Left ventricle myocardium inferior (tissue), 1 donor: ENCODE measurements around the gene STOX1. TPM values are rescaled to one million over a fixed set of nuclear protein-coding genes. Genes with fewer than 3 reads are reported as not detected.

ENCODE experiments used
- DNase-seq: peaks from one replicate; pipeline ENCODE4 v3.0.0-alpha.2; 2020
- H3K27ac ChIP-seq: fragments of 200-600 bp; replicated peaks from 2 replicates; pipeline ENCODE4 v1.8.0; 2021
- H3K27me3 ChIP-seq: fragments of 200-600 bp; 2 replicates; pipeline ENCODE4 v1.8.0; 2021; ENCODE audit warnings: low read depth
- H3K36me3 ChIP-seq: fragments of 200-600 bp; 2 replicates; pipeline ENCODE4 v1.8.0; 2021
- H3K4me1 ChIP-seq: fragments of 200-600 bp; 2 replicates; pipeline ENCODE4 v1.8.0; 2021
- H3K4me3 ChIP-seq: fragments of 200-600 bp; 2 replicates; pipeline ENCODE4 v1.8.0; 2021; ENCODE audit warnings: mild to moderate bottlenecking, moderate library complexity
- H3K9me3 ChIP-seq: fragments of 200-600 bp; replicated peaks from 2 replicates; pipeline ENCODE4 v1.8.0; 2021
- intact Hi-C: fragments of 100-400 bp; cut with micrococcal nuclease; formaldehyde crosslinking; loops from one replicate; pipeline ENCODE4 v1.11.0; 2022
- total RNA-seq: library from RNA; stranded (reverse); fragmentation: NEBNext Ultra II Directional; extraction: Animal tissue kit (Norgen Biotek cat#: 25700); gene quantifications from one replicate; pipeline ENCODE4 v1.2.1, GENCODE V29; 2021
- TF ChIP-seq, protein P1 (sequence below): fragments of 200-600 bp; IDR thresholded peaks from 2 replicates; pipeline ENCODE4 v1.8.0; 2021; ENCODE audit warnings: antibody characterized with exemption, mild to moderate bottlenecking, borderline replicate concordance
- donor health status: DM: no; HTN: yes; CAD: no; lungs with severe emphysema.

Gene STOX1
- total RNA-seq, 1 donor from 2014 or later, result 0.33 TPM

- no peaks in the 10 kb centered on the region for H3K36me3 ChIP-seq
- DNase-seq, result no peak
- H3K4me1 ChIP-seq, result peaks cover 10% of the 10 kb centered on the region
- no peaks in the 10 kb centered on the region for H3K9me3 ChIP-seq
- peak overlapping the region; percentile 68 for H3K27ac ChIP-seq
- no peak overlapping the region for H3K4me3 ChIP-seq
- TF ChIP-seq, protein P1, sequence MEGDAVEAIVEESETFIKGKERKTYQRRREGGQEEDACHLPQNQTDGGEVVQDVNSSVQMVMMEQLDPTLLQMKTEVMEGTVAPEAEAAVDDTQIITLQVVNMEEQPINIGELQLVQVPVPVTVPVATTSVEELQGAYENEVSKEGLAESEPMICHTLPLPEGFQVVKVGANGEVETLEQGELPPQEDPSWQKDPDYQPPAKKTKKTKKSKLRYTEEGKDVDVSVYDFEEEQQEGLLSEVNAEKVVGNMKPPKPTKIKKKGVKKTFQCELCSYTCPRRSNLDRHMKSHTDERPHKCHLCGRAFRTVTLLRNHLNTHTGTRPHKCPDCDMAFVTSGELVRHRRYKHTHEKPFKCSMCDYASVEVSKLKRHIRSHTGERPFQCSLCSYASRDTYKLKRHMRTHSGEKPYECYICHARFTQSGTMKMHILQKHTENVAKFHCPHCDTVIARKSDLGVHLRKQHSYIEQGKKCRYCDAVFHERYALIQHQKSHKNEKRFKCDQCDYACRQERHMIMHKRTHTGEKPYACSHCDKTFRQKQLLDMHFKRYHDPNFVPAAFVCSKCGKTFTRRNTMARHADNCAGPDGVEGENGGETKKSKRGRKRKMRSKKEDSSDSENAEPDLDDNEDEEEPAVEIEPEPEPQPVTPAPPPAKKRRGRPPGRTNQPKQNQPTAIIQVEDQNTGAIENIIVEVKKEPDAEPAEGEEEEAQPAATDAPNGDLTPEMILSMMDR, result no peak
- H3K27me3 ChIP-seq, result no peaks in the 10 kb centered on the region
- intact Hi-C loops, result no loop called here
Observed at GRCh38 chr10:68871105-68871711, 43.9 kb downstream of the STOX1 start.

DNA sequence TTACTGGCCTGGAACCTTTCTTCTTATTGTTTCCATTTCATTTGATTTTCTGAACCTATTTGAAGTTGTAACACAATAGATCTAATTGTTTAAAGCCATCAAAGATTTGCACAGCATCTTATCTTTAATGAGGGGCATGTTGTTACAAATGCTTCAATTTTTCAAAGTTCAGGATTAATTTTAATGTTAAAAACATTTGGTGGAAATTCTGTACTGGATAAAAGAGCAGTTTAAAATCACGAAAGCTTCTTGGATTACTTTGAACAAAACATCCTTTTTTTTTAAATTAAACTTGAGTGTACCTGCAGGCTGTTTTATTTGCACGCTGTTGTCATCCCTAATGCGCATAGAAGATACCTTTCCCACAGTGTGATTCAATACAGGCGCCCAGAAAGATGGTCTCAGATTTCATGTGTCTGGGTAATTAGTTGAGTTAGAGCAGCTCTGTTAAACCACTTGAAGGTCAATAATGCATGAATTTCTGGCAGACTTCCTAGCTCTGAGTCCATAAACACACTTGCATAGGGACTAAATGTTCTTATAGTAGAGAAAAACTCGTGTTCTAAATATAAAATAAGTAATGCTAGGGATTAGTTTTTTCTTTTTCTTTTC, 44.5 kb downstream of the STOX1 start:
- intact Hi-C loops, result no loop called here
- TF ChIP-seq, protein P1, result no peak
- DNase-seq, result no peak
- Histone ChIP-seq H3K9me3 (no peaks in the 10 kb centered on the region), H3K36me3 (no peaks in the 10 kb centered on the region), H3K4me1 (peaks cover 10% of the 10 kb centered on the region), H3K27me3 (no peaks in the 10 kb centered on the region), H3K27ac (peak overlapping the region; percentile 76), H3K4me3 (no peak overlapping the region)

DNA sequence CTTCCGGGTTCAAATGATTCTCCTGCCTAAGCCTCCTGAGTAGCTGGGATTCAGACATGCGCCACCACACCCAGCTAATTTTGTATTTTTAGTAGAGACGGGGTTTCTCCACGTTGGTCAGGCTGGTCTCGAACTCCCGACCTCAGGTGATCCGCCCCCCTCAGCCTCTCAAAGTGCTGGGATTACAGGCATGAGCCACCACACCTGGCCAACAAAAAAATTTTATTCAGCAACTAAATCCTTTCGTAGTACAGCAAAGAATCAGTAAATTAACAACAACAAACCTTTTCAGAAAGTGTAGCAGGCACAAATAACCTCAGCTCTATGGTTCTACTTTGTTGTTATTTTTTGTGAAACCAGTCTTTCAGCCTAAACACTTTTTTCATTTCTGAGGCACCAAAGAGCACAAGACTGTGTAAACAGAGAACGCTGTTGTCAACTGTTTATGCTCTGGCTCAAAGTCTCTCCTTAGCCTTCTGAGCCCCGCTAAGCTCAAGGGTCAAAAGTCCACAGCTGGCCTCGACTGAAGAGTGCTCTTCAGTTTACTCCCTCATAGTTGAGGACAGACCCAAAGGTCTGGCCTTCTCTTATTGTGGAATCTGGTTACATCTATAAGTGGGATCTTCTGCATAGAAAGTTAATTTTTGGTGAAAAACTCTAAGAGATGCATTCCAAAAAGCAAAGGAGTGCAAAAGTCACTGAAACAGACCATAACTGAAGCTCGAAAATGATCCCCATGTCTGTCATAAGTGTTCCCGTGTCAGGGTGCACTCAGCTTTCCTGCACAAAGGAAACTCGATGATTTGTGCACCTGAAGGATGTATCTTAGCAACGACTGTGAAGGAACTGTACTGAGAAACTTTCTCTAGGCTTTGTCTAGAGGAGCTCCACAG, 49.2 kb downstream of the STOX1 start:
- peak overlapping the region; percentile 12 for H3K27ac ChIP-seq

GRCh38 chr10:68877482-68878110, 50.3 kb downstream of the STOX1 start:
- no peaks in the 10 kb centered on the region for H3K4me1 ChIP-seq
- DNase-seq, result no peak
- H3K4me3 ChIP-seq, result no peak overlapping the region
- TF ChIP-seq, protein P1, result no peak
- no peaks in the 10 kb centered on the region for H3K27me3 ChIP-seq
- no peaks in the 10 kb centered on the region for H3K9me3 ChIP-seq
- intact Hi-C loops, result no loop called here
- no peak overlapping the region for H3K27ac ChIP-seq
- H3K36me3 ChIP-seq, result no peaks in the 10 kb centered on the region

More for the DNA sequence above, 49.2 kb downstream of the STOX1 start:
- Histone ChIP-seq H3K27me3 (no peaks in the 10 kb centered on the region), H3K4me1 (peaks cover 5% of the 10 kb centered on the region), H3K4me3 (no peak overlapping the region), H3K36me3 (no peaks in the 10 kb centered on the region), H3K9me3 (no peaks in the 10 kb centered on the region)
- no peak for DNase-seq
- TF ChIP-seq, protein P1, result no peak
- intact Hi-C loops, result no loop called here

DNA sequence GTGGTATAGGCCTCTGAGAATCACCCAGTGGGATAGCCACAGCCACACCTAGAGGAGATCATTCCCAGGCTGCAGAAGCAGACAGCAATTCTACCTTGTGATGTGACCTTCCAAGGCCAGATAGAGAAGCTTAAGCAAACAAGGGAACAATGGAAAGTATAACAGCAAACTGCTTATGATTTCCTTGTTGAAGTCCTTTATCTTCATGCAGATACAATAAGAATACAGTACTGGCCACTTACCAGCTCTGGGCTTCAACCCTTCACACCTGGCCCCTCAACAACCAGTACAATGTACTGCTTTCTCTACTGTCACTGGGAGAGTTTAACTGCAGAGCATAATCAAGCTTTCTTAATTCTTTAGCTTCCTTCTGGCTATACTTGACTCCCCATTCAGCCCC, 51.2 kb downstream of the STOX1 start:
- Histone ChIP-seq H3K27ac (no peak overlapping the region), H3K9me3 (no peaks in the 10 kb centered on the region), H3K4me1 (no peaks in the 10 kb centered on the region), H3K27me3 (no peaks in the 10 kb centered on the region), H3K4me3 (no peak overlapping the region), H3K36me3 (no peaks in the 10 kb centered on the region)
- no peak for DNase-seq
- intact Hi-C loops, result no loop called here
- TF ChIP-seq, protein P1, result no peak
